Activated CD4-positive, CD25-positive, alpha-beta regulatory T cell treated with anti-CD3 and anti-CD28 coated beads, Interleukin-2, amount 50 U/mL, for 72 hours (primary cell): ENCODE results near the gene JAKMIP2.

ENCODE experiments used
- DNase-seq: peaks from one replicate; pipeline ENCODE4 v3.0.0; 2021

Gene JAKMIP2

GRCh38 chr5:147547730-147548129 is 234.8 kb downstream of the JAKMIP2 start:
- no peak for DNase-seq

DNA sequence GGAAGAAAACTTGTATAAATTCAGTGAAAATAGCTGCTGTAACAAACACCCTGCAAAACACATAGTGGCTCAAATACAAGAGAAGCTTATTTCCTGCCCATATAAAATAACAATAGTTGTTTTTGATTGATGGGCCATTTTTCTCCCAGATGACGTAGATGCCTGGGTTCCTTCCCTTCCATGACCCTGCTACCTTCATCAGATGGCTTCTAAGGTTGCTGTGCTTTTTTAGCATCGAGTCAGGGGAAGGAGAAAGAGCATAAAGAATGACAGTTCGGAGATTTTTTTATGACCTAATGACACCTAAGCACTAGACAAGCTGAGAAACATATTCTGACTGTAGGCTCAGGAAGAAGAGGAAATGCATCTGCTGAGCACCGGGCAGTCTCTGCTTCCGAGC is 238.0 kb downstream of the JAKMIP2 start:
- no peak for DNase-seq

- DNase-seq: no peak
Observed at GRCh38 chr5:147539053-147539452, 243.5 kb downstream of the JAKMIP2 start.

GRCh38 chr5:147538236-147538635 is 244.3 kb downstream of the JAKMIP2 start:
- no peak for DNase-seq
